H9 (cell line): Measurements from ENCODE around the gene AKAP3. TPM values are rescaled to one million over a fixed set of nuclear protein-coding genes. Genes with fewer than 3 reads are reported as not detected.

Experiments used
- DNase-seq: peaks from one replicate; pipeline ENCODE4 v3.0.0-alpha.2; 2017
- H2AFZ ChIP-seq: one replicate; pipeline ENCODE4 v1.6.1; 2013; ENCODE audit warnings: mild to moderate bottlenecking, low read length, control low read depth, moderate library complexity
- H2AK5ac ChIP-seq: 2 replicates; pipeline ENCODE4 v1.6.1; 2013; ENCODE audit warnings: low read length, control low read depth, mixed read lengths; ENCODE audit not compliant: insufficient read length
- H2BK120ac ChIP-seq: one replicate; pipeline ENCODE4 v1.6.1; 2013; ENCODE audit warnings: low read depth, mild to moderate bottlenecking, low read length, control low read depth, inconsistent platforms; ENCODE audit not compliant: poor library complexity, severe bottlenecking
- H2BK12ac ChIP-seq: 2 replicates; pipeline ENCODE4 v1.6.1; 2013; ENCODE audit warnings: low read length, control low read depth, mixed read lengths, low read depth; ENCODE audit not compliant: insufficient read length
- H2BK15ac ChIP-seq: 2 replicates; pipeline ENCODE4 v1.6.1; 2013; ENCODE audit warnings: low read depth, low read length, control low read depth
- H2BK20ac ChIP-seq: one replicate; pipeline ENCODE4 v1.6.1; 2013; ENCODE audit warnings: low read depth, mild to moderate bottlenecking, low read length, control low read depth, inconsistent platforms; ENCODE audit not compliant: poor library complexity, severe bottlenecking
- H2BK5ac ChIP-seq: 2 replicates; pipeline ENCODE4 v1.6.1; 2013; ENCODE audit warnings: low read length, control low read depth, mixed read lengths; ENCODE audit not compliant: insufficient read length
- H3K14ac ChIP-seq: 2 replicates; pipeline ENCODE4 v1.6.1; 2013; ENCODE audit warnings: low read length, control low read depth; ENCODE audit not compliant: insufficient read depth
- H3K18ac ChIP-seq: 2 replicates; pipeline ENCODE4 v1.6.1; 2013; ENCODE audit warnings: low read depth, mild to moderate bottlenecking, mixed read lengths, low read length, control low read depth; ENCODE audit not compliant: insufficient read length
- H3K23ac ChIP-seq: 2 replicates; pipeline ENCODE4 v1.6.1; 2013; ENCODE audit warnings: low read length, control low read depth, mixed read lengths, low read depth; ENCODE audit not compliant: insufficient read length
- H3K23me2 ChIP-seq: 2 replicates; pipeline ENCODE4 v1.6.1; 2013; ENCODE audit warnings: low read depth, mild to moderate bottlenecking, mixed read lengths, low read length, control low read depth; ENCODE audit not compliant: insufficient read length, poor library complexity, severe bottlenecking
- H3K27ac ChIP-seq: 2 replicates; pipeline ENCODE4 v1.5.1; 2013; ENCODE audit warnings: low read length, control low read depth, mixed read lengths, low read depth; ENCODE audit not compliant: insufficient read length
- H3K27me3 ChIP-seq: 2 replicates; pipeline ENCODE4 v1.6.1; 2013; ENCODE audit warnings: low read length, control low read depth, inconsistent platforms; ENCODE audit not compliant: insufficient read depth
- H3K4ac ChIP-seq: 2 replicates; pipeline ENCODE4 v1.6.1; 2013; ENCODE audit warnings: low read depth, mild to moderate bottlenecking, control low read depth, inconsistent platforms, low read length, moderate library complexity
- H3K4me1 ChIP-seq: 2 replicates; pipeline ENCODE4 v1.6.1; 2013; ENCODE audit warnings: low read length, control low read depth, inconsistent platforms; ENCODE audit not compliant: insufficient read depth
- H3K4me2 ChIP-seq: 2 replicates; pipeline ENCODE4 v1.6.1; 2013; ENCODE audit warnings: low read length, control low read depth, mixed read lengths; ENCODE audit not compliant: insufficient read length, insufficient read depth
- H3K56ac ChIP-seq: 2 replicates; pipeline ENCODE4 v1.6.1; 2013; ENCODE audit warnings: low read depth, mild to moderate bottlenecking, mixed read lengths, low read length, control low read depth; ENCODE audit not compliant: insufficient read length
- H3K79me1 ChIP-seq: 2 replicates; pipeline ENCODE4 v1.6.1; 2013; ENCODE audit warnings: low read depth, mild to moderate bottlenecking, moderate library complexity, low read length, control low read depth, inconsistent platforms; ENCODE audit not compliant: insufficient read depth, poor library complexity, severe bottlenecking
- H3K79me2 ChIP-seq: 2 replicates; pipeline ENCODE4 v1.6.1; 2013; ENCODE audit warnings: low read length, control low read depth, inconsistent platforms; ENCODE audit not compliant: insufficient read depth
- H3K9ac ChIP-seq: 2 replicates; pipeline ENCODE4 v1.6.1; 2013; ENCODE audit warnings: low read length, control low read depth, mixed read lengths; ENCODE audit not compliant: insufficient read length; ENCODE audit errors: extremely low read depth
- H3K9me3 ChIP-seq: one replicate; pipeline ENCODE4 v1.6.1; 2013; ENCODE audit warnings: low read depth, low read length, inconsistent platforms; ENCODE audit not compliant: control insufficient read depth
- H3T11ph ChIP-seq: one replicate; pipeline ENCODE4 v1.6.1; 2013; ENCODE audit warnings: mild to moderate bottlenecking, low read length, control low read depth, inconsistent platforms
- H4K20me1 ChIP-seq: one replicate; pipeline ENCODE4 v1.6.1; 2013; ENCODE audit not compliant: control insufficient read depth, insufficient read length, insufficient read depth
- H4K5ac ChIP-seq: 2 replicates; pipeline ENCODE4 v1.6.1; 2013; ENCODE audit warnings: low read depth, mild to moderate bottlenecking, mixed read lengths, low read length, control low read depth; ENCODE audit not compliant: insufficient read length
- H4K8ac ChIP-seq: replicated peaks from 2 replicates; pipeline ENCODE4 v1.6.1; 2013; ENCODE audit warnings: low read length, control low read depth, mixed read lengths, low read depth; ENCODE audit not compliant: insufficient read length
- H4K91ac ChIP-seq: 2 replicates; pipeline ENCODE4 v1.6.1; 2013; ENCODE audit warnings: low read depth, mild to moderate bottlenecking, moderate library complexity, mixed read lengths, low read length, control low read depth; ENCODE audit not compliant: insufficient read length
- H3K27ac Mint-ChIP-seq, 3 experiments: 2 replicates in 2 of 3; 3 replicates in 1 of 3; pipeline ENCODE4 v1.8.0; 2020 to 2021; ENCODE audit warnings: mixed read lengths in 3 of 3, mild to moderate bottlenecking in 1 of 3, moderate library complexity in 1 of 3
- H3K27me3 Mint-ChIP-seq: 2 replicates; pipeline ENCODE4 v1.8.0; 2021; ENCODE audit warnings: low read depth, mild to moderate bottlenecking, moderate library complexity, mixed read lengths
- H3K36me3 Mint-ChIP-seq, 3 experiments: 2 replicates in 2 of 3; 3 replicates in 1 of 3; pipeline ENCODE4 v1.8.0; 2020 to 2021; ENCODE audit warnings: low read depth in 3 of 3, mixed read lengths in 3 of 3; ENCODE audit not compliant: insufficient read depth in 1 of 3
- H3K4me1 Mint-ChIP-seq, 2 experiments: 2 replicates each; pipeline ENCODE4 v1.8.0; 2020; ENCODE audit warnings: mixed read lengths in 2 of 2
- H3K4me3 Mint-ChIP-seq, 2 experiments: 2 replicates in 1 of 2; 3 replicates in 1 of 2; pipeline ENCODE4 v1.8.0; 2020 to 2021; ENCODE audit warnings: mild to moderate bottlenecking in 2 of 2, mixed read lengths in 2 of 2, moderate library complexity in 1 of 2
- H3K9me3 Mint-ChIP-seq, 2 experiments: 2 replicates in 1 of 2; 3 replicates in 1 of 2; pipeline ENCODE4 v1.8.0; 2020; ENCODE audit warnings: mild to moderate bottlenecking in 2 of 2, mixed read lengths in 2 of 2, moderate library complexity in 1 of 2
- WGBS: extraction: QIAGEN DNeasy Blood & Tissue Kit; methylation state at CpG from one replicate; pipeline ENCODE4 v1.1.7; 2013; ENCODE audit warnings: missing lambda C conversion rate, low lambda C conversion rate, mixed read lengths; ENCODE audit not compliant: insufficient read length; ENCODE audit errors: extremely low coverage; 5-methylcytosine and 5-hydroxymethylcytosine counted together
- total RNA-seq: library from RNA; stranded (reverse); gene quantifications from 2 replicates; pipeline ENCODE4 v1.2.1, GENCODE V29; 2021
- TF ChIP-seq, protein P1 (sequence below): fragments of 200-600 bp; sonication (generic); conservative IDR thresholded peaks from 3 replicates; pipeline ENCODE4 v1.8.0; 2021; ENCODE audit warnings: antibody characterized with exemption, mild to moderate bottlenecking

Gene AKAP3
- total RNA-seq, 1 experiment from 2014 or later, result 1.3 TPM

DNA sequence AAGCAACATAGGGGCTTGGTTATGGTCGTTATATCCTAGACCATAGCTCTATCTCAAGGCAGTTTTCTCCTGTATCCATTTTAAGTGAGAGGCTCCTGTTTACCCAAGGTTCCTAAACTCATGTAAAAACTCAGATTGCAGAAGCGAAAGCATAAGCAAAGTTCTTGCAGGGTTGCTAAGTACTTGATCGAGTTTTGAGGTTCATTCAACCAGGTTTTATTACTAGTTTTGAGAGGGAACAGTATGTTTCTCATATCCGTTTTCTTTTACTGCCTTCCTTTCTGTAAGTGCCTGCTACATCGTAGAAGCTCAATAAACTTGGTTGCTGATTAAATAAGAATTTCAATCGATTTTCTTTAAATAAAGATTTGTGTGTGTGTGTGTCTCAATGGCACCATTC lies 5.1 kb downstream of the AKAP3 start:
- DNase-seq, result no peak
- Histone ChIP-seq H2AFZ (no peak overlapping the region), H3K79me2 (no peaks in the 10 kb centered on the region), H2AK5ac (no peak overlapping the region), H2BK5ac (no peak overlapping the region), H2BK15ac (no peak overlapping the region), H3K27me3 (no peaks in the 10 kb centered on the region), H4K8ac (no peak overlapping the region), H3K18ac (no peak overlapping the region), H2BK12ac (no peak overlapping the region), H4K20me1 (no peaks in the 10 kb centered on the region), H3K23ac (no peak overlapping the region), H3K4me1 (no peaks in the 10 kb centered on the region; the same call in 1 of the 2 replicates), H3K4ac (no peak overlapping the region), H3K9ac (no peak overlapping the region), H3K56ac (no peak overlapping the region), H3K79me1 (no peaks in the 10 kb centered on the region), H3K23me2 (no peaks in the 10 kb centered on the region), H2BK20ac (no peak overlapping the region), H3K14ac (no peak overlapping the region), H4K91ac (no peak overlapping the region), H4K5ac (no peak overlapping the region), H2BK120ac (no peak overlapping the region), H3K9me3 (no peaks in the 10 kb centered on the region), H3K4me2 (no peak overlapping the region), H3K27ac (no peak overlapping the region), H3T11ph (no peak overlapping the region)
- Mint-ChIP-seq H3K4me3 (no peak overlapping the region), H3K9me3 (no peaks in the 10 kb centered on the region), H3K4me1 (peaks cover 10 to 18% of the 10 kb centered on the region in 2 experiments; a peak in 3 of 4 replicates), H3K27ac (no peak overlapping the region), H3K27me3 (no peaks in the 10 kb centered on the region; the same call in 1 of the 2 replicates), H3K36me3 (no peaks in the 10 kb centered on the region)
- WGBS, result no CpG with 5 or more reads among the region's 6 CpGs
- TF ChIP-seq, protein P1, sequence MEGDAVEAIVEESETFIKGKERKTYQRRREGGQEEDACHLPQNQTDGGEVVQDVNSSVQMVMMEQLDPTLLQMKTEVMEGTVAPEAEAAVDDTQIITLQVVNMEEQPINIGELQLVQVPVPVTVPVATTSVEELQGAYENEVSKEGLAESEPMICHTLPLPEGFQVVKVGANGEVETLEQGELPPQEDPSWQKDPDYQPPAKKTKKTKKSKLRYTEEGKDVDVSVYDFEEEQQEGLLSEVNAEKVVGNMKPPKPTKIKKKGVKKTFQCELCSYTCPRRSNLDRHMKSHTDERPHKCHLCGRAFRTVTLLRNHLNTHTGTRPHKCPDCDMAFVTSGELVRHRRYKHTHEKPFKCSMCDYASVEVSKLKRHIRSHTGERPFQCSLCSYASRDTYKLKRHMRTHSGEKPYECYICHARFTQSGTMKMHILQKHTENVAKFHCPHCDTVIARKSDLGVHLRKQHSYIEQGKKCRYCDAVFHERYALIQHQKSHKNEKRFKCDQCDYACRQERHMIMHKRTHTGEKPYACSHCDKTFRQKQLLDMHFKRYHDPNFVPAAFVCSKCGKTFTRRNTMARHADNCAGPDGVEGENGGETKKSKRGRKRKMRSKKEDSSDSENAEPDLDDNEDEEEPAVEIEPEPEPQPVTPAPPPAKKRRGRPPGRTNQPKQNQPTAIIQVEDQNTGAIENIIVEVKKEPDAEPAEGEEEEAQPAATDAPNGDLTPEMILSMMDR, result no peak
